Measurements from ENCODE around the gene ARMH3. TPM values are rescaled to one million over a fixed set of nuclear protein-coding genes. Genes with fewer than 3 reads are reported as not detected.

Gene ARMH3
- total RNA-seq, 4 donors from 2014 or later = 9.7 to 14.9 (median 13.4) TPM

- no peak overlapping the region for H3K4me3 ChIP-seq
- no peak for DNase-seq
- H3K27me3 ChIP-seq = no peaks in the 10 kb centered on the region
- H3K36me3 ChIP-seq = peaks cover 0 to 14% of the 10 kb centered on the region in 2 donors
- H3K27ac ChIP-seq = no peak overlapping the region
- ATAC-seq = no peak
- intact Hi-C loops (cut with DNase I; ENCODE audit: low total_unique reads) (no loop called here), in situ Hi-C loops (cut with MboI; ENCODE audit: low sequenced_read_pairs in 4 of 4) (no loop called here)
- no peaks in the 10 kb centered on the region for H3K9me3 ChIP-seq
- H3K4me1 ChIP-seq = peaks cover 0 to 3% of the 10 kb centered on the region in 2 donors
- TF ChIP-seq CTCF (IDR thresholded peaks at IDR 0.05 in 4 of 5, conservative IDR thresholded peaks at IDR 0.05 in 1 of 5) (no peak), POLR2A (IDR thresholded peaks at IDR 0.05) (no peak)
Observed at GRCh38 chr10:101850749-101851148, 205.2 kb downstream of the ARMH3 start.

GRCh38 chr10:101848894-101849351, 207.1 kb downstream of the ARMH3 start:
- no peaks in the 10 kb centered on the region for H3K27me3 ChIP-seq
- no peak overlapping the region for H3K4me3 ChIP-seq
- DNase-seq (no peak), ATAC-seq (no peak)
- in situ Hi-C loops (cut with MboI; ENCODE audit: low sequenced_read_pairs in 4 of 4) (loop anchor here in 2 of 4 donors (5.0 to 10.0 kb wide), 2 partner anchors 163 to 226 kb away; no protein-coding TSS in a partner anchor), intact Hi-C loops (cut with DNase I; ENCODE audit: low total_unique reads) (no loop called here)
- H3K27ac ChIP-seq = no peak overlapping the region
- H3K36me3 ChIP-seq = peaks cover 0 to 14% of the 10 kb centered on the region in 2 donors
- no peak for TF ChIP-seq CTCF (IDR thresholded peaks at IDR 0.05 in 4 of 5, conservative IDR thresholded peaks at IDR 0.05 in 1 of 5)
- TF ChIP-seq POLR2A (IDR thresholded peaks at IDR 0.05) = no peak
- peaks cover 6 to 7% of the 10 kb centered on the region in 2 donors for H3K4me1 ChIP-seq
- no peaks in the 10 kb centered on the region for H3K9me3 ChIP-seq

- no peak for ATAC-seq
- in situ Hi-C loops (cut with MboI; ENCODE audit: low sequenced_read_pairs in 4 of 4) = loop anchor here in 2 of 4 donors (5.0 to 10.0 kb wide), 2 partner anchors 164 to 226 kb away; no protein-coding TSS in a partner anchor
- no peak for TF ChIP-seq POLR2A (IDR thresholded peaks at IDR 0.05)
- TF ChIP-seq CTCF (IDR thresholded peaks at IDR 0.05 in 4 of 5, conservative IDR thresholded peaks at IDR 0.05 in 1 of 5) = no peak
Observed at GRCh38 chr10:101848408-101848807, 207.6 kb downstream of the ARMH3 start.

GRCh38 chr10:101845893-101846292, 210.1 kb downstream of the ARMH3 start:
- H3K36me3 ChIP-seq = peaks cover 0 to 14% of the 10 kb centered on the region in 2 donors
- H3K27me3 ChIP-seq = no peaks in the 10 kb centered on the region
- no peak overlapping the region for H3K27ac ChIP-seq
- DNase-seq = no peak
- TF ChIP-seq POLR2A (IDR thresholded peaks at IDR 0.05) = no peak
- ATAC-seq = no peak
- H3K9me3 ChIP-seq = no peaks in the 10 kb centered on the region
- no peak overlapping the region for H3K4me3 ChIP-seq
- intact Hi-C loops (cut with DNase I; ENCODE audit: low total_unique reads) = no loop called here
- in situ Hi-C loops (cut with MboI; ENCODE audit: low sequenced_read_pairs in 4 of 4) = loop anchor here in 2 of 4 donors (5.0 to 10.0 kb wide), 2 partner anchors 166 to 229 kb away; no protein-coding TSS in a partner anchor
- peaks cover 12 to 14% of the 10 kb centered on the region in 2 donors for H3K4me1 ChIP-seq

More at GRCh38 chr10:101848408-101848807, 207.6 kb downstream of the ARMH3 start:
- Histone ChIP-seq H3K4me3 (no peak overlapping the region), H3K27ac (no peak overlapping the region), H3K9me3 (no peaks in the 10 kb centered on the region), H3K27me3 (no peaks in the 10 kb centered on the region), H3K36me3 (peaks cover 0 to 14% of the 10 kb centered on the region in 2 donors), H3K4me1 (peaks cover 7 to 10% of the 10 kb centered on the region in 2 donors)
- no peak for DNase-seq
- intact Hi-C loops (cut with DNase I; ENCODE audit: low total_unique reads) = no loop called here

- Histone ChIP-seq H3K9me3 (no peaks in the 10 kb centered on the region), H3K4me3 (peak within 1 kb of the TSS in 1 of 4 donors; percentile 13), H3K27ac (no peak within 1 kb of the TSS), H3K4me1 (peaks cover 21 to 39% of the 10 kb centered on the region in 2 donors), H3K36me3 (peaks cover 0 to 14% of the 10 kb centered on the region in 2 donors), H3K27me3 (no peaks in the 10 kb centered on the region)
- TF ChIP-seq POLR2A (IDR thresholded peaks at IDR 0.05) = no peak
- peak; percentile 22 to 50 (median 30) for TF ChIP-seq CTCF (IDR thresholded peaks at IDR 0.05 in 4 of 5, conservative IDR thresholded peaks at IDR 0.05 in 1 of 5)
- intact Hi-C loops (cut with DNase I; ENCODE audit: low total_unique reads) = no loop called here
- DNase-seq (no peak), ATAC-seq (no peak)
- in situ Hi-C loops (cut with MboI; ENCODE audit: low sequenced_read_pairs in 4 of 4) = loop anchor here in 1 of 4 donors (10.0 kb wide), 1 partner anchor 231 kb away; no protein-coding TSS in a partner anchor
Observed at GRCh38 chr10:101843032-101844021, 212.6 kb downstream of the ARMH3 start, which contains the start of gene KCNIP2. TSS of gene KCNIP2 (minus strand) at chr10:101843800. CDS start at chr10:101843568, 232 bp downstream.

All from gastrocnemius medialis (tissue), 4 donors.